Measurements from ENCODE around the gene RNF5.
A peak's percentile ranks its signal among the peaks of the same experiment; 100 is the strongest.

The RNF5 gene

DNA sequence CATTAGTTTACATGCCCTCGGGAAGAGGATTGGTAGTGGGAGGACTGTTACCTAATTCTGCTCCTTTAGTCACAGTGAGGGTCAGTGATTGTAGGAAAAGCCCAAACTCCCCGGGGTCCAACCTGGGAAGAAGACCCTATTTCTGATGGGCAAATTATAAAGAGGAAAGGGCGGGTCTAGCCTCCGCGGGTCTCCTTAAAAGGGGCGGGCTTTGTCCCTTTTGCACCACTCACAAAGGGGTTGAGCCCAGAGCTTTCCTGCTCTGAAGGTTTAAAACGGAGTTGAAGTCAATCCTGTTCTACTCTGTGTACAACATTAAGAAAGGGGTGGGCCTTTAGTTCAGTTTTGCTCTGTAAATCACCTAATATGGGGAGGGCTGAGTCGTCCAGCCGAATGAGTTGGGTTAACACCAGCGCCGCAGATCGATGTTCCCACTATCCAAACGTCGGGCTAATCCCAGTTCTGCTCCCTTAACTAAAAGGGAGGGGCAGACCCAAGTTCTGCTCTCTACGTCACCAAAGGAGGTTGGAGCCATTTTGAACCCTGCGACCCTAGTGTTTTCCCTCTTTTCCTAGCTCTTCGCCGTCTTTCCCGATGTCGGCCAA, 920 bp upstream of the RNF5 start:
- H2BK120ac ChIP-seq (ENCODE audit: low read depth, low read length): peak overlapping the region; percentile 42
- H2AFZ ChIP-seq (ENCODE audit: low read depth, low read length): no peak overlapping the region
- no peak for DNase-seq
- H3K4me1 ChIP-seq (ENCODE audit: control insufficient read depth, insufficient read depth, low read depth, low read length): peaks cover 20% of the 10 kb centered on the region
- H2BK5ac ChIP-seq (ENCODE audit: low read depth, low read length, poor library complexity, severe bottlenecking): no peak overlapping the region
- no peak overlapping the region for H3K14ac ChIP-seq (ENCODE audit: low read length in 2 of 2)
- H2BK12ac ChIP-seq (ENCODE audit: low read length in 2 of 2): no peak overlapping the region
- peak overlapping the region; percentile 99 for H3K27ac ChIP-seq (ENCODE audit: low read length, poor library complexity, severe bottlenecking)
- H3K79me1 ChIP-seq (replicated peaks; ENCODE audit: low read length, poor library complexity, severe bottlenecking): peaks cover 41% of the 10 kb centered on the region
- H4K8ac ChIP-seq (ENCODE audit: low read length): peak overlapping the region; percentile 94
- H3K27me3 ChIP-seq (ENCODE audit: control insufficient read depth in 1 of 2, insufficient read depth in 1 of 2, low read length in 2 of 2): no peaks in the 10 kb centered on the region
- H3K4me3 ChIP-seq (ENCODE audit: insufficient read depth in 1 of 2, low read depth in 1 of 2, low read length in 2 of 2): peak overlapping the region; percentile 39 to 99
- H3K9me3 ChIP-seq (ENCODE audit: control insufficient read depth, low read length): no peaks in the 10 kb centered on the region
- no peak overlapping the region for H3K23ac ChIP-seq (ENCODE audit: low read length in 2 of 2)
- H3K9ac ChIP-seq (ENCODE audit: low read length): peak overlapping the region; percentile 92
- H3K18ac ChIP-seq (ENCODE audit: low read depth in 1 of 2, low read length in 2 of 2): peak overlapping the region; percentile 58 to 90
- peak overlapping the region in 1 of 2 experiments; percentile 77 for H3K4ac ChIP-seq (ENCODE audit: low read depth in 1 of 2, low read length in 2 of 2)
- H3K36me3 ChIP-seq (ENCODE audit: control insufficient read depth in 1 of 2, insufficient read depth in 2 of 2, low read depth in 1 of 2, low read length in 2 of 2): peaks cover 22 to 23% of the 10 kb centered on the region in 2 experiments
- peak overlapping the region; percentile 54 for H2BK15ac ChIP-seq (ENCODE audit: low read depth, poor library complexity, severe bottlenecking)
- H4K91ac ChIP-seq (ENCODE audit: low read length): peak overlapping the region; percentile 70
- H2AK5ac ChIP-seq (ENCODE audit: low read length, severe bottlenecking): peak overlapping the region; percentile 55
- H3K4me2 ChIP-seq (ENCODE audit: low read length, poor library complexity, severe bottlenecking): peak overlapping the region; percentile 85
- WGBS: under 1% methylated on average over 20 of the region's 20 CpGs

DNA sequence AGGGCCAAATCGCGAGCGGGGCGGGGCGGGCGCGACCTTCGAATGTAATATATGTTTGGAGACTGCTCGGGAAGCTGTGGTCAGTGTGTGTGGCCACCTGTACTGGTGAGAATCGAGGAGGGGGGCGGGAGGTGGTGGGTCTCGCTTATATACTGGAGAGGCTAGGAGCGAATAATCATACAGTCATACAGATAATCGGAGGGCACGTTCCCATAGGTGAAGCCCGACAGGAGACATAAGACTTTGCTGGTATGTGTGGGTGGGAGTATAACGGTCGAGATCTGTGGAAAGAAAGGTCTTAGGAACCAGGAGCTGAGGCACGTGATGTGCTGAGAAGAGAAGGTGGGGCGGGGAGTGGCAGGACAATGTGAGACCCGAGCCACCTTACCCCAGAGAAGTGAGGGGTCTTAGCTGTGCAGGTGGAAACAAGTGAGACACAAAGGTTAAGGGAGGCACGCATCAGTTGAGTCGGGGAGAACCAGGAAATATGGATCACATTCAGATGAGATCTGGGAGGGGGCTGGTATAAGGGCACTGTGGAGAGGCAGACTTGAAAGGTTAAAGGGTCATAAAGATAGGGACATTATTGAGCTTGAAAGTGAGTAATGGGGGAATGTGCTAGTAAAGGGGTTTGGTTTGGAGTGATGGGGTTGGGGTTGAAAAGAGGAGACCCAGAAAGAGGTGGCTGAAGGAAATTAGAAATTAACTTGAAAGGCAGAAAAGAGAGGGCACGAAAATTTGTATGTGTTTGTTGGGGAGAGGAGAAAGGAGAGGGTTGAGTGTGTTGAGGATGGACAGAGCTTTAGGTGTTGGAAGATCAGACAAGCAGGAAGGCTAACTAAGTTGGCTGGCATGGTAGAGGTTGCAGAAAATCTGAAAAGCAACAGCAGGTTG, 589 bp downstream of the RNF5 start:
- Histone ChIP-seq H3K14ac (ENCODE audit: low read length in 2 of 2) (peak overlapping the region in 1 of 2 experiments; percentile 5), H3K27ac (ENCODE audit: low read length, poor library complexity, severe bottlenecking) (peak overlapping the region; percentile 28), H3K4me3 (ENCODE audit: insufficient read depth in 1 of 2, low read depth in 1 of 2, low read length in 2 of 2) (peak overlapping the region; percentile 63 to 99), H2AFZ (ENCODE audit: low read depth, low read length) (no peak overlapping the region), H3K27me3 (ENCODE audit: control insufficient read depth in 1 of 2, insufficient read depth in 1 of 2, low read length in 2 of 2) (no peaks in the 10 kb centered on the region), H2BK120ac (ENCODE audit: low read depth, low read length) (no peak overlapping the region), H3K9ac (ENCODE audit: low read length) (peak overlapping the region; percentile 92), H3K23ac (ENCODE audit: low read length in 2 of 2) (no peak overlapping the region), H3K4me1 (ENCODE audit: control insufficient read depth, insufficient read depth, low read depth, low read length) (peaks cover 15% of the 10 kb centered on the region), H3K36me3 (ENCODE audit: control insufficient read depth in 1 of 2, insufficient read depth in 2 of 2, low read depth in 1 of 2, low read length in 2 of 2) (peaks cover 37 to 38% of the 10 kb centered on the region in 2 experiments), H4K91ac (ENCODE audit: low read length) (no peak overlapping the region), H3K4ac (ENCODE audit: low read depth in 1 of 2, low read length in 2 of 2) (peak overlapping the region in 1 of 2 experiments; percentile 43), H3K9me3 (ENCODE audit: control insufficient read depth, low read length) (no peaks in the 10 kb centered on the region), H2BK15ac (ENCODE audit: low read depth, poor library complexity, severe bottlenecking) (no peak overlapping the region), H4K8ac (ENCODE audit: low read length) (peak overlapping the region; percentile 66), H2BK5ac (ENCODE audit: low read depth, low read length, poor library complexity, severe bottlenecking) (no peak overlapping the region), H3K18ac (ENCODE audit: low read depth in 1 of 2, low read length in 2 of 2) (peak overlapping the region in 1 of 2 experiments; percentile 18), H2AK5ac (ENCODE audit: low read length, severe bottlenecking) (no peak overlapping the region), H2BK12ac (ENCODE audit: low read length in 2 of 2) (peak overlapping the region in 1 of 2 experiments; percentile 3), H3K4me2 (ENCODE audit: low read length, poor library complexity, severe bottlenecking) (peak overlapping the region; percentile 77), H3K79me1 (replicated peaks; ENCODE audit: low read length, poor library complexity, severe bottlenecking) (peaks cover 38% of the 10 kb centered on the region)
- no peak for DNase-seq
- WGBS: 5% methylated on average over 24 of the region's 24 CpGs

DNA sequence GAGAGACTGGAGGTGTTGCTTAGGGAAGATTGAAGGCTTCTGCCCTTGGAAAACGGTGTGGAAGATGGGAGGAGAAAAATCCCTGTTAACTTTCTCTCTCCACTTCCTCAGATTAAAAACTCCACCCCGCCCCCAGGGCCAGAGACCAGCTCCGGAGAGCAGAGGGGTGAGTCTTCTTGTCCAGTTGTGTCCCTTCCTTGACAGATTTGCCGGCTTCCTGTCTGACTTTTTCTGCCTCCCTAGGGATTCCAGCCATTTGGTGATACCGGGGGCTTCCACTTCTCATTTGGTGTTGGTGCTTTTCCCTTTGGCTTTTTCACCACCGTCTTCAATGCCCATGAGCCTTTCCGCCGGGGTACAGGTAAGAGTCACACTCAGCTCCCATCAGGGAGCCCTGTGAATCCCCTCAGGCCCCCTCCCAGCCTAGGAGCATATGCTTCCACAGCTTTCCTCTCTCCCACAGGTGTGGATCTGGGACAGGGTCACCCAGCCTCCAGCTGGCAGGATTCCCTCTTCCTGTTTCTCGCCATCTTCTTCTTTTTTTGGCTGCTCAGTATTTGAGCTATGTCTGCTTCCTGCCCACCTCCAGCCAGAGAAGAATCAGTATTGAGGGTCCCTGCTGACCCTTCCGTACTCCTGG, 1.7 kb downstream of the RNF5 start:
- Histone ChIP-seq H4K8ac (ENCODE audit: low read length) (no peak overlapping the region), H3K23ac (ENCODE audit: low read length in 2 of 2) (no peak overlapping the region), H3K4me1 (ENCODE audit: control insufficient read depth, insufficient read depth, low read depth, low read length) (peaks cover 15% of the 10 kb centered on the region), H2AFZ (ENCODE audit: low read depth, low read length) (no peak overlapping the region), H4K91ac (ENCODE audit: low read length) (no peak overlapping the region), H2BK120ac (ENCODE audit: low read depth, low read length) (no peak overlapping the region), H3K27ac (ENCODE audit: low read length, poor library complexity, severe bottlenecking) (no peak overlapping the region), H3K79me1 (replicated peaks; ENCODE audit: low read length, poor library complexity, severe bottlenecking) (peaks cover 40% of the 10 kb centered on the region), H3K4ac (ENCODE audit: low read depth in 1 of 2, low read length in 2 of 2) (no peak overlapping the region), H2BK15ac (ENCODE audit: low read depth, poor library complexity, severe bottlenecking) (no peak overlapping the region), H3K36me3 (ENCODE audit: control insufficient read depth in 1 of 2, insufficient read depth in 2 of 2, low read depth in 1 of 2, low read length in 2 of 2) (peaks cover 44% of the 10 kb centered on the region in 2 experiments), H3K9ac (ENCODE audit: low read length) (no peak overlapping the region), H3K18ac (ENCODE audit: low read depth in 1 of 2, low read length in 2 of 2) (no peak overlapping the region), H3K14ac (ENCODE audit: low read length in 2 of 2) (no peak overlapping the region), H3K27me3 (ENCODE audit: control insufficient read depth in 1 of 2, insufficient read depth in 1 of 2, low read length in 2 of 2) (no peaks in the 10 kb centered on the region), H2BK5ac (ENCODE audit: low read depth, low read length, poor library complexity, severe bottlenecking) (no peak overlapping the region), H3K4me2 (ENCODE audit: low read length, poor library complexity, severe bottlenecking) (no peak overlapping the region), H2AK5ac (ENCODE audit: low read length, severe bottlenecking) (no peak overlapping the region), H3K9me3 (ENCODE audit: control insufficient read depth, low read length) (no peaks in the 10 kb centered on the region), H3K4me3 (ENCODE audit: insufficient read depth in 1 of 2, low read depth in 1 of 2, low read length in 2 of 2) (peak overlapping the region in 1 of 2 experiments; percentile 99), H2BK12ac (ENCODE audit: low read length in 2 of 2) (no peak overlapping the region)
- WGBS: 86% methylated on average over 10 of the region's 10 CpGs
- no peak for DNase-seq
